MM.1S (cell line): ENCODE data around the gene ZCCHC13.
A peak's percentile ranks its signal among the peaks of the same experiment; 100 is the strongest.

Experiments used
- DNase-seq: peaks from one replicate; pipeline ENCODE4 v3.0.0-alpha.2; 2015
- H2AFZ ChIP-seq: fragments of 300-600 bp; sonication (generic); 2 replicates; pipeline ENCODE4 v1.6.0; 2016; ENCODE audit warnings: antibody characterized with exemption, low read length
- H3F3A ChIP-seq: fragments of 300-600 bp; sonication (generic); 2 replicates; pipeline ENCODE4 v1.6.1; 2016; ENCODE audit warnings: mild to moderate bottlenecking, antibody characterized with exemption, low read length, moderate library complexity, mixed read lengths; ENCODE audit not compliant: insufficient read depth
- H3K27ac ChIP-seq: fragments of 300-600 bp; sonication (generic); 2 replicates; pipeline ENCODE4 v1.5.1; 2016; ENCODE audit warnings: mild to moderate bottlenecking, low read length
- H3K27me3 ChIP-seq: fragments of 300-600 bp; sonication (generic); replicated peaks from 2 replicates; pipeline ENCODE4 v1.6.0; 2016; ENCODE audit warnings: low read length; ENCODE audit not compliant: insufficient read depth
- H3K36me3 ChIP-seq: fragments of 300-600 bp; sonication (generic); replicated peaks from 2 replicates; pipeline ENCODE4 v1.6.1; 2016; ENCODE audit warnings: mild to moderate bottlenecking, low read length, mixed read lengths; ENCODE audit not compliant: insufficient read depth
- H3K4me1 ChIP-seq: fragments of 300-600 bp; sonication (generic); 2 replicates; pipeline ENCODE4 v1.6.1; 2016; ENCODE audit warnings: low read length, mixed read lengths
- H3K4me2 ChIP-seq: fragments of 300-600 bp; sonication (generic); 2 replicates; pipeline ENCODE4 v1.6.0; 2016; ENCODE audit warnings: low read depth, low read length
- H3K4me3 ChIP-seq: fragments of 300-600 bp; sonication (generic); 2 replicates; pipeline ENCODE4 v1.5.1; 2016; ENCODE audit warnings: low read length, mixed read lengths
- H3K79me2 ChIP-seq: fragments of 300-600 bp; sonication (generic); 2 replicates; pipeline ENCODE4 v1.6.1; 2016; ENCODE audit warnings: mixed run types, low read length, mixed read lengths
- H3K9ac ChIP-seq: fragments of 300-600 bp; sonication (generic); 2 replicates; pipeline ENCODE4 v1.6.1; 2016; ENCODE audit warnings: low read length, mixed read lengths
- H3K9me2 ChIP-seq: fragments of 300-600 bp; sonication (generic); replicated peaks from 2 replicates; pipeline ENCODE4 v1.6.1; 2016; ENCODE audit warnings: mild to moderate bottlenecking, low read length, mixed read lengths; ENCODE audit not compliant: insufficient read depth
- H3K9me3 ChIP-seq: fragments of 300-600 bp; sonication (generic); replicated peaks from 2 replicates; pipeline ENCODE4 v1.6.1; 2016; ENCODE audit warnings: mild to moderate bottlenecking, low read length, mixed read lengths; ENCODE audit not compliant: insufficient read depth
- H4K20me1 ChIP-seq: fragments of 300-600 bp; sonication (generic); 2 replicates; pipeline ENCODE4 v1.6.1; 2016; ENCODE audit warnings: mild to moderate bottlenecking, low read length, moderate library complexity, mixed read lengths; ENCODE audit not compliant: insufficient read depth
- CTCF ChIP-seq: fragments of 300-600 bp; sonication (generic); IDR thresholded peaks from 2 replicates; pipeline ENCODE4 v1.5.1; 2016; ENCODE audit warnings: antibody characterized with exemption, low read length, mixed read lengths
- EZH2 ChIP-seq: fragments of 300-600 bp; sonication (generic); optimal IDR thresholded peaks from 2 replicates; pipeline ENCODE3; 2017; ENCODE audit warnings: low read depth, mild to moderate bottlenecking, antibody characterized with exemption, low read length, mixed read lengths
- EZH2phosphoT487 ChIP-seq: fragments of 300-600 bp; sonication (generic); IDR thresholded peaks from 2 replicates; pipeline ENCODE4 v1.6.1; 2018; ENCODE audit warnings: antibody characterized with exemption, low read length

ZCCHC13 gene

GRCh38 chrX:74270393-74270792 is 33.6 kb upstream of the ZCCHC13 start:
- Histone ChIP-seq H3F3A (no peaks in the 10 kb centered on the region; the same call in 1 of the 2 replicates), H3K4me3 (no peak overlapping the region), H2AFZ (no peak overlapping the region), H3K9me3 (no peaks in the 10 kb centered on the region), H3K27me3 (no peaks in the 10 kb centered on the region), H3K27ac (peak overlapping the region; percentile 54; the same call in 1 of the 2 replicates), H3K36me3 (no peaks in the 10 kb centered on the region; the same call in 1 of the 2 replicates), H3K79me2 (peaks cover 6% of the 10 kb centered on the region; the same call in 1 of the 2 replicates), H3K4me1 (peaks cover 6% of the 10 kb centered on the region; the same call in 1 of the 2 replicates), H4K20me1 (no peaks in the 10 kb centered on the region), H3K4me2 (no peak overlapping the region), H3K9ac (no peak overlapping the region), H3K9me2 (no peaks in the 10 kb centered on the region)
- DNase-seq = no peak
- TF ChIP-seq CTCF (no peak), EZH2 (no peak), EZH2phosphoT487 (no peak)

GRCh38 chrX:74272230-74272629 is 31.8 kb upstream of the ZCCHC13 start:
- Histone ChIP-seq H4K20me1 (no peaks in the 10 kb centered on the region), H3K4me2 (no peak overlapping the region), H3K36me3 (no peaks in the 10 kb centered on the region; the same call in 1 of the 2 replicates), H3K27me3 (no peaks in the 10 kb centered on the region), H3K79me2 (peaks cover 6% of the 10 kb centered on the region; the same call in 1 of the 2 replicates), H3K9me3 (no peaks in the 10 kb centered on the region), H3K27ac (no peak overlapping the region), H3F3A (no peaks in the 10 kb centered on the region; the same call in 1 of the 2 replicates), H3K4me3 (no peak overlapping the region), H2AFZ (no peak overlapping the region), H3K4me1 (peaks cover 6% of the 10 kb centered on the region; the same call in 1 of the 2 replicates), H3K9me2 (no peaks in the 10 kb centered on the region), H3K9ac (no peak overlapping the region)
- TF ChIP-seq CTCF (no peak), EZH2phosphoT487 (no peak), EZH2 (no peak)
- DNase-seq = no peak

GRCh38 chrX:74274516-74274915 is 29.5 kb upstream of the ZCCHC13 start:
- Histone ChIP-seq H4K20me1 (no peaks in the 10 kb centered on the region), H3K27ac (no peak overlapping the region), H3K4me3 (no peak overlapping the region), H3K36me3 (no peaks in the 10 kb centered on the region; the same call in 1 of the 2 replicates), H3F3A (no peaks in the 10 kb centered on the region; the same call in 1 of the 2 replicates), H3K9me2 (no peaks in the 10 kb centered on the region), H3K9me3 (no peaks in the 10 kb centered on the region), H3K79me2 (peaks cover 6% of the 10 kb centered on the region; the same call in 1 of the 2 replicates), H3K4me2 (no peak overlapping the region), H2AFZ (no peak overlapping the region), H3K9ac (no peak overlapping the region), H3K27me3 (no peaks in the 10 kb centered on the region), H3K4me1 (peaks cover 6% of the 10 kb centered on the region; the same call in 1 of the 2 replicates)
- no peak for TF ChIP-seq EZH2phosphoT487
- no peak for TF ChIP-seq CTCF
- TF ChIP-seq EZH2 = no peak
- no peak for DNase-seq
